ENCODE data around the gene DDR2.

The DDR2 gene

DNA sequence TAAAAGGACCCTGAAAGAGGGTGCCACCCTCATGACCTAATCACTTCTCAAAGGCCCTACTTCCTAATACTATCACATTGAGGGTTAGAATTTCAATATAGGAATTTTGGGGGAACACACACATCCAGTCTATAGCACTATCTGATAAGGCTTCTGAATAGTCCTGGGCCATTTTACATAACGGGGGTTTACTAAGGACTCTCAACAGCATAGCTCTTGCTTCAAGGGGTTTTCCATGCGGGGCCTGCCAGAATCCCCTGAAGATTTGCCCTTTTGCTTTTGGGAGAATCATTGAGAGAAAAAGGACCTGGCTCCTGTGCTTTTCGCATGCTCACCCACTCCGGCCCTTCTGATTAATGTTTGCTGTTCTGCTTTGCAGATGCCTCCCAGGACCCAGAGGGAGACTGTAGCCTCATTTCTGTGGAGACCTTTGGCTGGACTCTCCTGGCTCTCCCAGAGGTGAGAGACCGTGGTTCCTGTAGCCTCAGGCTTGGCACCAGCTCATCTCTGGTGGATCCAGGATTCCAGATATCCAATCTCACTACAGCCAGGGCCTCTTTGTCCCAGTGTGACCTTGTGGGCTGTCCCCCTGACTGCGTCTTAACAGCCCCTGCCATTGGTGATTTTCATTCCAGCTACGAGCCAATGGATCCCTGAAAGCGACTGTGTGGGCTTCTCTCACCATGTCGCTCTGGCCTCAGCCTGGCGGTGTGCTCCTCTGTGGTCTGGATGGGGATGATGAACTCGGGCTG lies 72.6 kb downstream of the DDR2 start:
- DNase-seq (ENCODE audit: low spot score) (no peak), ATAC-seq (ENCODE audit: low read depth) (no peak)
- H3K9me3 ChIP-seq (ENCODE audit: severe bottlenecking): no peaks in the 10 kb centered on the region
- H3K36me3 ChIP-seq (ENCODE audit: low read depth): no peaks in the 10 kb centered on the region
- H3K27ac ChIP-seq (ENCODE audit: poor library complexity, severe bottlenecking): no peak overlapping the region
- no peak overlapping the region for H3K4me3 ChIP-seq (ENCODE audit: severe bottlenecking)
- TF ChIP-seq, protein P1, sequence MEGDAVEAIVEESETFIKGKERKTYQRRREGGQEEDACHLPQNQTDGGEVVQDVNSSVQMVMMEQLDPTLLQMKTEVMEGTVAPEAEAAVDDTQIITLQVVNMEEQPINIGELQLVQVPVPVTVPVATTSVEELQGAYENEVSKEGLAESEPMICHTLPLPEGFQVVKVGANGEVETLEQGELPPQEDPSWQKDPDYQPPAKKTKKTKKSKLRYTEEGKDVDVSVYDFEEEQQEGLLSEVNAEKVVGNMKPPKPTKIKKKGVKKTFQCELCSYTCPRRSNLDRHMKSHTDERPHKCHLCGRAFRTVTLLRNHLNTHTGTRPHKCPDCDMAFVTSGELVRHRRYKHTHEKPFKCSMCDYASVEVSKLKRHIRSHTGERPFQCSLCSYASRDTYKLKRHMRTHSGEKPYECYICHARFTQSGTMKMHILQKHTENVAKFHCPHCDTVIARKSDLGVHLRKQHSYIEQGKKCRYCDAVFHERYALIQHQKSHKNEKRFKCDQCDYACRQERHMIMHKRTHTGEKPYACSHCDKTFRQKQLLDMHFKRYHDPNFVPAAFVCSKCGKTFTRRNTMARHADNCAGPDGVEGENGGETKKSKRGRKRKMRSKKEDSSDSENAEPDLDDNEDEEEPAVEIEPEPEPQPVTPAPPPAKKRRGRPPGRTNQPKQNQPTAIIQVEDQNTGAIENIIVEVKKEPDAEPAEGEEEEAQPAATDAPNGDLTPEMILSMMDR (IDR thresholded peaks at IDR 0.05; ENCODE audit: poor library complexity, severe bottlenecking): no peak
- no peaks in the 10 kb centered on the region for H3K27me3 ChIP-seq (ENCODE audit: insufficient read depth, poor library complexity, severe bottlenecking)
- no peaks in the 10 kb centered on the region for H3K4me1 ChIP-seq (ENCODE audit: insufficient read depth, poor library complexity, severe bottlenecking)

DNA sequence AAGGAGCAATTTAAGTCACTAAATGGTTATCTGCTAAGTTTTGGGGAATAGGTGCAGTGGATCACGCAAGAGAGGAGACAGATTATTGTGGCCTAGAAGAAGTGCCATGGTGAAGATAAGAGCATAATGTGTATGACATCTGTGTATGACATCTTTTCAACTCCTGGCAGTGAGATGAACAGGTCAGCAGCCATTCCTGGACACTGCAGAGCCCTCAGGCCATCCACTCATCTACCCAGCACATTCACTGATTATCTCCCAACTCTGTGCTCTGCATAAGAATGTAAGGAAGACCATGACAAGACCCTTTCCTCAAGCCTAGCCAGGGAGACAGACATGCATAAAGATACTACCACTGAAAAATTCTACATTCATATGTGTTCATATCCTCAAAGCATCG lies 73.7 kb downstream of the DDR2 start:
- H3K27ac ChIP-seq (ENCODE audit: poor library complexity, severe bottlenecking): no peak overlapping the region
- TF ChIP-seq, protein P1 (IDR thresholded peaks at IDR 0.05; ENCODE audit: poor library complexity, severe bottlenecking): no peak
- ATAC-seq (ENCODE audit: low read depth) (no peak), DNase-seq (ENCODE audit: low spot score) (no peak)
- no peaks in the 10 kb centered on the region for H3K36me3 ChIP-seq (ENCODE audit: low read depth)
- H3K4me1 ChIP-seq (ENCODE audit: insufficient read depth, poor library complexity, severe bottlenecking): no peaks in the 10 kb centered on the region
- H3K27me3 ChIP-seq (ENCODE audit: insufficient read depth, poor library complexity, severe bottlenecking): no peaks in the 10 kb centered on the region
- no peak overlapping the region for H3K4me3 ChIP-seq (ENCODE audit: severe bottlenecking)
- H3K9me3 ChIP-seq (ENCODE audit: severe bottlenecking): no peaks in the 10 kb centered on the region

DNA sequence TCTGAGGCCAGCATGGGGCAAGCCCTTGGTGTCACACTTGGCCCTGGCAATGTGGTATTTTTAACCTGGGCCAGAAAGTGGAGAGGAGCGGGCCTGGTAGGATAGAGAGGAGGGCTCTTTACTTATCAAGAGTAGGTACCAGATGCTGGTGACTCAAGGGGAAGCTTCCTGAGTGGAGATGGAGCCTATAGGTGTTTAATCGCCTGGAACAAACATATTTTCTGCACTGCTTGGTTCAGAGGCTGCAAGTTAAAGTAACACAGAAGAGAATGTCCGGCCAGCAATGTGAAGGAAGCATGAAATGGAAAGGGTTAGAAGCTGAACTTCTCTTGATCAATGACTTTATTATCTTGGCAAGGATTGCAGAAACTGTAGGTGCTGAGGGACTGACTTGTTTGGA lies 74.3 kb downstream of the DDR2 start:
- DNase-seq (ENCODE audit: low spot score): no peak

DNA sequence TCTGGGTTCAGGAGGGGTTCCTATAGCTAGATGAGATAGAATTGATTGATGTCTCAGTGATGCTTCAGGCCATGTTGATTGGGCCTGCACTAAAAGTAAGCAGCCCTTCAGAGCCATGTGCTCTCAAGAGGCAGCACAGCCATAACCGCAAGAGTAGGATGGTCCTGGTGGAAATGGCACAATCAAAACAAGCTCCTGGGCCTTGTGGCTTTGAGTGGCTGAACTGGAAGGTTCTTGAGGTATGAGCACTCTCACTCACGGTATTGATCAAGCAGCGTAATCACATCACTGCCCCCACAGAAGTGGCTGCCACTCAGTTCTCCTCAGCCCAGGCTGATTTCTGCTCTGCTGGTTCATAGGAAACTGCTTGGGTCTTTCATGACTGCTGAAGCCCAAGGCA lies 76.0 kb downstream of the DDR2 start:
- DNase-seq (ENCODE audit: low spot score) (no peak), ATAC-seq (ENCODE audit: low read depth) (no peak)
- no peaks in the 10 kb centered on the region for H3K27me3 ChIP-seq (ENCODE audit: insufficient read depth, poor library complexity, severe bottlenecking)
- H3K36me3 ChIP-seq (ENCODE audit: low read depth): no peaks in the 10 kb centered on the region
- H3K27ac ChIP-seq (ENCODE audit: poor library complexity, severe bottlenecking): no peak overlapping the region
- TF ChIP-seq, protein P1 (IDR thresholded peaks at IDR 0.05; ENCODE audit: poor library complexity, severe bottlenecking): no peak
- H3K4me1 ChIP-seq (ENCODE audit: insufficient read depth, poor library complexity, severe bottlenecking): no peaks in the 10 kb centered on the region
- no peak overlapping the region for H3K4me3 ChIP-seq (ENCODE audit: severe bottlenecking)
- no peaks in the 10 kb centered on the region for H3K9me3 ChIP-seq (ENCODE audit: severe bottlenecking)

More for the DNA sequence above, 74.3 kb downstream of the DDR2 start:
- Histone ChIP-seq H3K36me3 (ENCODE audit: low read depth) (no peaks in the 10 kb centered on the region), H3K4me3 (ENCODE audit: severe bottlenecking) (no peak overlapping the region), H3K4me1 (ENCODE audit: insufficient read depth, poor library complexity, severe bottlenecking) (no peaks in the 10 kb centered on the region), H3K9me3 (ENCODE audit: severe bottlenecking) (no peaks in the 10 kb centered on the region), H3K27me3 (ENCODE audit: insufficient read depth, poor library complexity, severe bottlenecking) (no peaks in the 10 kb centered on the region), H3K27ac (ENCODE audit: poor library complexity, severe bottlenecking) (no peak overlapping the region)
- no peak for ATAC-seq (ENCODE audit: low read depth)
- TF ChIP-seq, protein P1 (IDR thresholded peaks at IDR 0.05; ENCODE audit: poor library complexity, severe bottlenecking): no peak

DNA sequence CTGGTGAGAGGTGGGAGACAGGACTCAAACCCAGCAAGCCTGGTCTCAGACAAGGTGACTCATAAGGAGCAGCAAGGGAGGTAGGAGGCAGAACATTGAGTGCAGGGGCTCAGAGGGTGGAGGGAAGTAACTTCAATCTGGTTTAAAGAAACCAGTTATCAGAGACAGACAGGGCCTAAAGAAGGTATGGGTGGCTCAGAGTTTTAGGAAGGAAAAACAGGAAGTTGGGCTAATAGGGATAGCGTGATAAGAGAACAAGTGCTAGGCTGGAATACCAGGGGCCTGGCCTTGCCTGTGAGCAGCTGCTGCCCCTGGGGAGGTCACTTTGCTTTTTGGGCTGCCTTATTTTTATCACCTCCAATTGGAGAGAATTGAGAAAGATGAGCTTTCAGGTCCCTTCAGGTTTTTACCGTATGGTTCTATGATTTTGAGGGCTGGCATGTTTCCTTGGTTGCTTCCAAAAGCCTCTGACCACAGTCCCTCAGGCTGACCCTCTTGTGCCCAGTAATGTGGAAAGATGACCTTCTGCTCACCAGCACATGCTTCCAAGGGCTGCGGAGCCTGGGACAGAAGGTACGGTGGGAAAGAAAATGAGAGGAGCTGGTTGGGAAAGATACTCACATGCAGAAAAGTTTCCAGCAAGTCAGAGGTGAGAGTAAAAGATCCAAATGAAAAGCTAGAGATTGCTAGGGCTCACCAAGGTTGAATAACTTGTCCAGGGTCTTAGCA lies 77.0 kb downstream of the DDR2 start:
- Histone ChIP-seq H3K4me1 (ENCODE audit: insufficient read depth, poor library complexity, severe bottlenecking) (no peaks in the 10 kb centered on the region), H3K36me3 (ENCODE audit: low read depth) (no peaks in the 10 kb centered on the region), H3K27me3 (ENCODE audit: insufficient read depth, poor library complexity, severe bottlenecking) (no peaks in the 10 kb centered on the region), H3K4me3 (ENCODE audit: severe bottlenecking) (no peak overlapping the region), H3K27ac (ENCODE audit: poor library complexity, severe bottlenecking) (no peak overlapping the region), H3K9me3 (ENCODE audit: severe bottlenecking) (no peaks in the 10 kb centered on the region)
- ATAC-seq (ENCODE audit: low read depth): no peak
- TF ChIP-seq, protein P1 (IDR thresholded peaks at IDR 0.05; ENCODE audit: poor library complexity, severe bottlenecking): no peak
- no peak for DNase-seq (ENCODE audit: low spot score)

All from RWPE2 (cell line).